A549 treated with Hydrocortisone at 1 μM for 4 hours (cell line): ENCODE results near the gene PAX7. TPM values are rescaled to one million over a fixed set of nuclear protein-coding genes. Genes with fewer than 3 reads are reported as not detected.

Experiments used
- total RNA-seq: library from RNA; stranded (reverse); fragments of 200-300 nt; extraction: Qiagen RNA extraction; gene quantifications from 5 replicates; pipeline ENCODE4 v1.2.3, GENCODE V29; 2022

Gene PAX7
- total RNA-seq, result 0.63 to 0.78 TPM (median 0.74 TPM) in 5 replicates

GRCh38 chr1:18630511-18631495 lies at the start of gene PAX7:
PAX7 (plus strand) TSS chr1:18630846; CDS start chr1:18631604, 758 bp downstream.

Other genes with a start within 250 kb of the PAX7 start
- gene KLHDC7A, start 149.9 kb upstream of the PAX7 start, total RNA-seq, result 1.2 to 2.3 TPM (median 1.3 TPM) in 5 replicates
- gene TAS1R2, start 228.8 kb downstream of the PAX7 start, total RNA-seq, result not detected in 5 replicates